ENCODE results near the gene GPR37L1. TPM values are rescaled to one million over a fixed set of nuclear protein-coding genes. Genes with fewer than 3 reads are reported as not detected.

The GPR37L1 gene
- total RNA-seq, 1 donor from 2014 or later, result not detected

- Mint-ChIP-seq H3K36me3 (ENCODE audit: low read depth) (peaks cover 57% of the 10 kb centered on the region), H3K4me1 (peaks cover 22% of the 10 kb centered on the region), H3K9me3 (no peaks in the 10 kb centered on the region), H3K27ac (no peak overlapping the region), H3K4me3 (no peak overlapping the region), H3K27me3 (no peaks in the 10 kb centered on the region)
- ChIA-PET CTCF (interaction anchor here (1.6 kb wide), 1 partner anchor 10 kb away, joined by 4 read pairs; the partner anchor contains the start of gene PTPN7), POLR2A (interaction anchor here (0.6 kb wide), 1 partner anchor 382 kb away, joined by 4 read pairs; no protein-coding TSS in a partner anchor)
- no peak for TF ChIP-seq CTCF (IDR thresholded peaks at IDR 0.05)
- intact Hi-C loops (cut with micrococcal nuclease), result no loop called here
- ATAC-seq (ENCODE audit: low read depth) (no peak), DNase-seq (no peak)
Measured at GRCh38 chr1:202150602-202151001, 27.9 kb downstream of the GPR37L1 start.

- H3K4me3 Mint-ChIP-seq, result no peak overlapping the region
- intact Hi-C loops (cut with micrococcal nuclease), result no loop called here
- H3K27me3 Mint-ChIP-seq, result no peaks in the 10 kb centered on the region
- CTCF ChIA-PET, result interaction anchor here (1.6 kb wide), 1 partner anchor 10 kb away, joined by 4 read pairs; the partner anchor contains the start of gene PTPN7
- H3K9me3 Mint-ChIP-seq, result no peaks in the 10 kb centered on the region
- peaks cover 60% of the 10 kb centered on the region for H3K36me3 Mint-ChIP-seq (ENCODE audit: low read depth)
- TF ChIP-seq CTCF (IDR thresholded peaks at IDR 0.05), result no peak
- H3K27ac Mint-ChIP-seq, result no peak overlapping the region
- H3K4me1 Mint-ChIP-seq, result peaks cover 21% of the 10 kb centered on the region
- POLR2A ChIA-PET, result interaction anchor here (0.6 kb wide), 1 partner anchor 382 kb away, joined by 4 read pairs; no protein-coding TSS in a partner anchor
- no peak for DNase-seq
- no peak for ATAC-seq (ENCODE audit: low read depth)
Measured at GRCh38 chr1:202151045-202151444, 28.3 kb downstream of the GPR37L1 start.

- Mint-ChIP-seq H3K27ac (no peak overlapping the region), H3K36me3 (ENCODE audit: low read depth) (peaks cover 67% of the 10 kb centered on the region), H3K27me3 (no peaks in the 10 kb centered on the region), H3K9me3 (no peaks in the 10 kb centered on the region), H3K4me3 (no peak overlapping the region), H3K4me1 (peaks cover 13% of the 10 kb centered on the region)
- ChIA-PET CTCF (no interaction called here), POLR2A (no interaction called here)
- no peak for TF ChIP-seq CTCF (IDR thresholded peaks at IDR 0.05)
- intact Hi-C loops (cut with micrococcal nuclease), result no loop called here
- no peak for ATAC-seq (ENCODE audit: low read depth)
- no peak for DNase-seq
Measured at GRCh38 chr1:202152399-202152798, 29.7 kb downstream of the GPR37L1 start.

GRCh38 chr1:202153284-202153683 is 30.6 kb downstream of the GPR37L1 start:
- ChIA-PET CTCF (interaction anchor here (1.5 kb wide), 1 partner anchor 21 kb away, joined by 3 read pairs; no protein-coding TSS in a partner anchor), POLR2A (no interaction called here)
- H3K36me3 Mint-ChIP-seq (ENCODE audit: low read depth), result peaks cover 65% of the 10 kb centered on the region
- ATAC-seq (ENCODE audit: low read depth), result no peak
- H3K4me1 Mint-ChIP-seq, result peaks cover 21% of the 10 kb centered on the region
- DNase-seq, result no peak
- no peaks in the 10 kb centered on the region for H3K27me3 Mint-ChIP-seq
- H3K4me3 Mint-ChIP-seq, result no peak overlapping the region
- intact Hi-C loops (cut with micrococcal nuclease), result no loop called here
- H3K27ac Mint-ChIP-seq, result no peak overlapping the region
- no peak for TF ChIP-seq CTCF (IDR thresholded peaks at IDR 0.05)
- H3K9me3 Mint-ChIP-seq, result no peaks in the 10 kb centered on the region

GRCh38 chr1:202154148-202154765 is 31.5 kb downstream of the GPR37L1 start:
- intact Hi-C loops (cut with micrococcal nuclease), result no loop called here
- TF ChIP-seq CTCF (IDR thresholded peaks at IDR 0.05), result no peak
- Mint-ChIP-seq H3K4me1 (peaks cover 31% of the 10 kb centered on the region), H3K27me3 (no peaks in the 10 kb centered on the region), H3K36me3 (ENCODE audit: low read depth) (peaks cover 59% of the 10 kb centered on the region), H3K9me3 (no peaks in the 10 kb centered on the region), H3K27ac (no peak overlapping the region), H3K4me3 (no peak overlapping the region)
- DNase-seq, result no peak
- CTCF ChIA-PET, result interaction anchor here (0.9 to 3.1 kb wide), 21 partner anchors 9 to 195 kb away, joined by 3 to 29 read pairs (median 4); partner anchors contain the start of gene LGR6
- POLR2A ChIA-PET, result interaction anchor here (0.6 to 1.1 kb wide), 2 partner anchors 11 to 42 kb away, joined by 3 to 6 read pairs; no protein-coding TSS in a partner anchor
- no peak for ATAC-seq (ENCODE audit: low read depth)

All from activated B cell treated with CpG ODN at 0.5 μM for 24 hours (primary cell).